Immature natural killer cell (primary cell): ENCODE results near the gene GUK1. TPM values are rescaled to one million over a fixed set of nuclear protein-coding genes. Genes with fewer than 3 reads are reported as not detected.
A peak's percentile ranks its signal among the peaks of the same experiment; 100 is the strongest.

Experiments
- DNase-seq, 3 donors: peaks; one replicate each; pipeline ENCODE4 v3.0.0; 2022; ENCODE audit warnings: mixed read lengths in 1 of 3
- H3K27ac Mint-ChIP-seq, 6 donors: one replicate each; pipeline ENCODE4 v1.8.0; 2020; ENCODE audit warnings: mixed read lengths in 6 of 6, mild to moderate bottlenecking in 5 of 6, inconsistent platforms in 4 of 6, moderate library complexity in 3 of 6
- H3K27me3 Mint-ChIP-seq, 3 donors: one replicate each; pipeline ENCODE4 v1.8.0; 2020 to 2021; ENCODE audit warnings: low read depth in 3 of 3, mild to moderate bottlenecking in 3 of 3, mixed read lengths in 3 of 3, moderate library complexity in 3 of 3, inconsistent platforms in 1 of 3
- H3K36me3 Mint-ChIP-seq, 3 donors: one replicate each; pipeline ENCODE4 v1.8.0; 2020; ENCODE audit warnings: mixed read lengths in 3 of 3, inconsistent platforms in 2 of 3, mild to moderate bottlenecking in 2 of 3
- H3K4me1 Mint-ChIP-seq, 2 donors: one replicate each; pipeline ENCODE4 v1.8.0; 2020; ENCODE audit warnings: inconsistent platforms in 2 of 2, mild to moderate bottlenecking in 2 of 2, mixed read lengths in 2 of 2, moderate library complexity in 1 of 2
- H3K4me3 Mint-ChIP-seq, 5 donors: one replicate each; pipeline ENCODE4 v1.8.0; 2020; ENCODE audit warnings: mild to moderate bottlenecking in 5 of 5, mixed read lengths in 5 of 5, inconsistent platforms in 3 of 5, moderate library complexity in 3 of 5
- H3K9me3 Mint-ChIP-seq, 6 donors: one replicate each; pipeline ENCODE4 v1.8.0; 2020; ENCODE audit warnings: mild to moderate bottlenecking in 6 of 6, mixed read lengths in 6 of 6, inconsistent platforms in 4 of 6, moderate library complexity in 3 of 6
- polyA plus RNA-seq, 3 donors: library from polyadenylated mRNA; unstranded; fragments of 300-500 nt; fragmentation: Illumina TruSeq; gene quantifications; one replicate each; pipeline ENCODE4 v1.2.3, GENCODE V29; 2021

Gene GUK1
- polyA plus RNA-seq, 3 donors from 2014 or later: 516 to 803 (median 763) TPM

DNA sequence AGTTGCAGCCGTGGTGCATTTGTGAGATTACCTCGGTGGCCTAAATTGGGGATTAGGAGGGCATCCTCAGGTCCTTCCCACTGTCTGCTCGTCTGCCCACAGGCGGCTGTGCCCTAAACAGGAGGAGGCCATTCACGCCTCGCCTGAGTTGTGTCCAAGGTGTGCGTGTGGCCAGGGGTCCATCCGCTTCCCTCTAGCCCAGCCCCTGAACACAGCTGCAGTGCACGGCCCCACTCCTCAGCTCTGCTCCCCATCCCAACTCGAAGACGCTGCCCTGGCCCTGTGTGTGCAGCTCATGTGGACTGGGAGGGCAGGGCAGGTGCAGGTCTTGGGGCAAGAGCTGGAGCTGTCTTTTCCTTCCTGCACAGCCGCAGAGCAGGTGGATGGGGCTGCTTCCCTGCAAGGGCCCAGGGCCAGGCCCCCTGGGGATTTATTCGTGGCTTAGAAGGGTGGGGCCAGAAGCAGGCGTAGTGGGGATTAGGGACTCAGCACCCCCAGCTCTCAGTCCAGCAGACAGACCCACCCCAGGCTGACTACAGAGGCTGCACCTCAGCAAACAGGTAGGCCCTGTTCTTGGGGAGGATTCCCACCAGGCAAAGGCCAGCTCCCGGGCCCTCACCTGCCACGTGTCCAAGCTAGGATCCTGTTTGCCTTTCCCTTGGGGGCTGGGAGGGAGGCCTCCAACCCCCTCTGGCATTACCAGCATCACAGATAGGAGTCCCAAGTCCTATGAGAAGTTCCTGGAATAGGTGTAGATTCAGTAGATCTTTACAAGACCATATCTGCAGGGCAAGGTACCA lies 4.3 kb downstream of the GUK1 start:
- no peaks in the 10 kb centered on the region for H3K36me3 Mint-ChIP-seq
- H3K27ac Mint-ChIP-seq: peak overlapping the region in 2 of 6 donors; percentile 43 to 96
- peak overlapping the region in 2 of 5 donors; percentile 57 to 59 for H3K4me3 Mint-ChIP-seq
- DNase-seq: no peak
- H3K4me1 Mint-ChIP-seq: peaks cover 35 to 42% of the 10 kb centered on the region in 2 donors
- no peaks in the 10 kb centered on the region for H3K9me3 Mint-ChIP-seq
- H3K27me3 Mint-ChIP-seq: peaks cover 10 to 20% (median 10%) of the 10 kb centered on the region in 3 donors

DNA sequence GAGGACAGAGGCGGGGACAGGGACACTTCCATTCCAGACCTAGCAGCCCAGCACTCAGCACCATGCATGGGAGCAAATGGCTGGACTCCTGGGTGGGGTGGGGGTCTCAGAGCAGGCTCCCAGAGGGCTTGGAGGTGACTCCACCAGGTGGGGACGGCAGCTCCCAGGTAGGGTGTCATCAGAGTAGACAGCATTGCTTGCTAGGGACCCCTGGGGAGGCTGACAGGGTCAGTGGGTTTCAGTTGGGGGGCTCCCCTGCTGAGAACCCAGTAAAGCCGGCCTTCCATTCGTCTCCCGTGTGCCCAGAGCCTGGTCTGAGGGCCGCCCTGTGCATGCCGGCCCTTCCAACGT lies 4.9 kb downstream of the GUK1 start:
- H3K4me3 Mint-ChIP-seq: no peak overlapping the region

DNA sequence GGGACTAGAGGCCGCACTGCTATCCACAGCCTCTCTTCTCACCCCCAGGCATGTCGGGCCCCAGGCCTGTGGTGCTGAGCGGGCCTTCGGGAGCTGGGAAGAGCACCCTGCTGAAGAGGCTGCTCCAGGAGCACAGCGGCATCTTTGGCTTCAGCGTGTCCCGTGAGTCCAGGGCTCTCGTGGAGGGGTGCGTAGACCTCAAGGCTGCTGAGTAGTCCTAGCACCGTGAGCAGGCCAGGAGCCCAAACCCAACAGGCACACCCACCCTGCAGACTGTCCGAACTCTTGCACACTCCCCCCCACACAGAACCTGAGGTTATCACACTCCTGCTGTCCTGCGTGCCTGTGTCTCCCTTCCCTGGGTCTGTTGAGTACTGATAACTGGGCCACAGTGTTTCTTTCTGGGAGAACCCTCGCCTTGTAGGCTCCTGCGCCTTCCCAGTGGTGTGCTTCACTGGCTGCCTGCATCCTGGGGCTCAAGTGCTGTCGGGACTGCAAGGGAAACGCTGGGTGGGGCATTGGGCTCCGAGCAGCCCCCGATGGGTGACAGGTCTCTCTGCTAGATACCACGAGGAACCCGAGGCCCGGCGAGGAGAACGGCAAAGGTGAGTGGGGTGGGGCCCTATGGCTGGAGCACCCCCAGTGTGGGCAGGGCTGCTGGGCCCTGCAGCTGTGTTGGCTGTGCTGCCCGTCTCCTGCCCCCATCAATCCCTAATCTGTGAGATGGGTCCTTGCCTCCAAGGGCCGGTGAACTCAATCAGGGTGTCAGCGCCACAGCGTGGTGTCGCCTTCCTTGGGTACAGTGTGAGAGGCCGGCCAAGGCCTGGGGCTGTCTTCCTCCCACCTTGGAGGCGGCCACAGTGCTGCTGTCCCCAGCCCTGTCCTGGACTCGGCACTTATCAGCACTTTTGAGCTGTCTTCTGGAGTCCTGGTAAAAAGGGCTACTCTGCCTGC lies 5.7 kb downstream of the GUK1 start:
- Mint-ChIP-seq H3K27ac (no peak overlapping the region), H3K27me3 (peaks cover 4 to 13% (median 5%) of the 10 kb centered on the region in 3 donors), H3K4me1 (peaks cover 29 to 37% of the 10 kb centered on the region in 2 donors), H3K9me3 (no peaks in the 10 kb centered on the region), H3K36me3 (no peaks in the 10 kb centered on the region), H3K4me3 (no peak overlapping the region)
- DNase-seq: no peak

More for the DNA sequence above, 4.9 kb downstream of the GUK1 start:
- Mint-ChIP-seq H3K27me3 (peaks cover 6 to 16% (median 7%) of the 10 kb centered on the region in 3 donors), H3K27ac (no peak overlapping the region), H3K36me3 (no peaks in the 10 kb centered on the region), H3K4me1 (peaks cover 29 to 38% of the 10 kb centered on the region in 2 donors), H3K9me3 (no peaks in the 10 kb centered on the region)
- DNase-seq: no peak

- no peak for DNase-seq
- no peak overlapping the region for H3K27ac Mint-ChIP-seq
These were observed 6.5 kb downstream of the GUK1 start for GRCh38 chr1:228146417-228147150.

GRCh38 chr1:228147151-228147693 lies 7.1 kb downstream of the GUK1 start:
- no peak overlapping the region for H3K4me3 Mint-ChIP-seq
- H3K36me3 Mint-ChIP-seq: no peaks in the 10 kb centered on the region
- peaks cover 0 to 18% (median 2%) of the 10 kb centered on the region in 3 donors for H3K27me3 Mint-ChIP-seq
- H3K4me1 Mint-ChIP-seq: peaks cover 21 to 23% of the 10 kb centered on the region in 2 donors
- DNase-seq: no peak
- H3K27ac Mint-ChIP-seq: no peak overlapping the region
- no peaks in the 10 kb centered on the region for H3K9me3 Mint-ChIP-seq

More at GRCh38 chr1:228146417-228147150, 6.5 kb downstream of the GUK1 start:
- no peaks in the 10 kb centered on the region for H3K36me3 Mint-ChIP-seq
- H3K9me3 Mint-ChIP-seq: no peaks in the 10 kb centered on the region
- peaks cover 21 to 30% of the 10 kb centered on the region in 2 donors for H3K4me1 Mint-ChIP-seq
- no peak overlapping the region for H3K4me3 Mint-ChIP-seq
- H3K27me3 Mint-ChIP-seq: peaks cover 0 to 17% (median 2%) of the 10 kb centered on the region in 3 donors

DNA sequence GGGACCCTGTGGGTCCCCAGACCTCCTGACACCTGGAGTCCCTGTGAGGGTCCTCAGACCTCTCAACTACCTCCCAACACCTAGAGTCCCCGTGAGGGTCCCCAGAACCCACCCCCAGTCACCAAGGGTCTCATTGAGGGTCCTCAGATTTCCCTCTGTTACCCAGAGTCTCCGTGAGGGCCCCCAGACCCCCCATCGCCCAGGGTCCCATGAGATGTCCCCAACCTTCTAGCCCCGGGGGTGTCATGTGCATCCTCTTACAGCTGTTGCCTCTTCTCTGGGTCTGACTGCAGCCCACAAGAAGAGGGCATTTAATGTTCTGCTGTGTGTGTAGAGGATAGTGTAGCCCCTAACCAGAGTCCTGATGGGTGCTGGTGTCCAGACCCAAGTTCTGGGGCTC lies 7.7 kb downstream of the GUK1 start:
- H3K4me1 Mint-ChIP-seq: peaks cover 16 to 18% of the 10 kb centered on the region in 2 donors
- H3K36me3 Mint-ChIP-seq: no peaks in the 10 kb centered on the region
- no peak for DNase-seq
- no peak overlapping the region for H3K4me3 Mint-ChIP-seq
- H3K9me3 Mint-ChIP-seq: no peaks in the 10 kb centered on the region
- H3K27ac Mint-ChIP-seq: no peak overlapping the region
- H3K27me3 Mint-ChIP-seq: peaks cover 0 to 14% (median 2%) of the 10 kb centered on the region in 3 donors

GRCh38 chr1:228148196-228148861 lies 8.2 kb downstream of the GUK1 start:
- Mint-ChIP-seq H3K36me3 (no peaks in the 10 kb centered on the region), H3K9me3 (no peaks in the 10 kb centered on the region), H3K27me3 (peaks cover 0 to 12% (median 2%) of the 10 kb centered on the region in 3 donors), H3K4me3 (no peak overlapping the region), H3K4me1 (peaks cover 10 to 12% of the 10 kb centered on the region in 2 donors), H3K27ac (no peak overlapping the region)
- no peak for DNase-seq

GRCh38 chr1:228148935-228149405 lies 8.9 kb downstream of the GUK1 start:
- H3K36me3 Mint-ChIP-seq: no peaks in the 10 kb centered on the region
- peaks cover 4 to 6% of the 10 kb centered on the region in 2 donors for H3K4me1 Mint-ChIP-seq
- H3K27me3 Mint-ChIP-seq: peaks cover 0 to 12% (median 2%) of the 10 kb centered on the region in 3 donors
- no peak for DNase-seq
- H3K27ac Mint-ChIP-seq: no peak overlapping the region
- H3K4me3 Mint-ChIP-seq: no peak overlapping the region
- H3K9me3 Mint-ChIP-seq: no peaks in the 10 kb centered on the region

DNA sequence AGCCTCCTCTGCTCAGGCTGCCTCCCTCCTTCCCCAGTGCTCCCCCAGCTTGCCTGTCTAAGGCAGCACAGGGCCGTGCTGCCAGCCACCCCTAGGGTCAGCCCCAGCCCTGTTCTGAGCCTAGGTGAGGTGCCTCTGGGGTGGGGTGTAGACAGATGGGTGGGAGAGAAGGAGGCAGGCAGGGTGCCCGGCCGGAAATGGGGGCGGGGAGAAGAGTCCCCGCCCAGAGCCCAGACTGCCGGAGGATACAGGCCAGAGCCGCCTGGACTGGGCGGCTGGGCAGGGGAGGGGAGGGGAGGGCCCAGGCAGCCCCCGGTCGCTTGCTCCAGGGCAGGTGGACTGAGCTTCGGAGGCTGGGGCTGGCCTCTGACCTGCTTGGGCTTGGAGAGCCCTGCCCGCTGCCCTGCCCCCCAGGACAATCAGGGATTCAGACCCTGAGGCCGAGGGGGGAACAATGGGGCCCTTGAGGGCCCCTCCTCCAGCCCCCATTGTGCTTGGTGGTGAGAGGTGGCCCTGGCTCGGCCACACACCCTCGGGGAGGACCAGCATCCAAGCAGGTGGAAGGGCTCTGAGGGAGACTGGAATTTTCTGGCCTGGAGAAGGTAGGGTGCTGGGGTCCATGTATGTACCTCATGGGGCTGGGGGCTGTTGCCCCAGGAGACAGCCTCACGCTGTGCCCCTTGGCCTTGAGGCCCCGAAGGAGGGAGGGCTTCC lies 9.5 kb downstream of the GUK1 start, which contains the start of gene GJC2:
Gene GJC2, plus strand, starts transcription at position 525 of the 714 bp plus-strand sequence. CDS start 7,829 bp downstream, outside the sequence.
- Mint-ChIP-seq H3K4me3 (no peak within 1 kb of the TSS), H3K27ac (no peak within 1 kb of the TSS), H3K4me1 (peaks cover 0 to 3% of the 10 kb centered on the region in 2 donors), H3K9me3 (no peaks in the 10 kb centered on the region), H3K27me3 (peaks cover 0 to 12% (median 2%) of the 10 kb centered on the region in 3 donors), H3K36me3 (no peaks in the 10 kb centered on the region)
- no peak for DNase-seq

DNA sequence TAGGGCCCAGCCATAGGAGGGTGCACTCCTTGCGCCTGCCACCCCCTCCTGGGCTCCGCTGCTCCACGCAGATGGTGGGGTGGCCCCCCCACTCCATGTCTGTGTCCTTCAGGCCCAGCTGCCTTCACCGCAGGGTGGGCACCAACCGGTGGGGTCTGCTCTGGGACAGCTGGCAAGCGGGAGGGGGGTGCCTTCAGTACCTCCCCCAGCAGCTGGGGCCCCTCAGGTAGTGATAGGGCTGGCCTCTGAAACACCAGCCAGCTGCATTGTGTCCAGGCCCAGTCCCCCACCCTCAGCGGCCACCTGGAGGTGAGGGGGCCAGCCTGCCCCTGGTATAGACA lies 10.0 kb downstream of the GUK1 start:
- DNase-seq: no peak
- Mint-ChIP-seq H3K4me1 (no peaks in the 10 kb centered on the region), H3K27me3 (peaks cover 0 to 12% (median 2%) of the 10 kb centered on the region in 3 donors), H3K4me3 (no peak overlapping the region), H3K9me3 (no peaks in the 10 kb centered on the region), H3K36me3 (no peaks in the 10 kb centered on the region), H3K27ac (no peak overlapping the region)

GRCh38 chr1:228150461-228151179 lies 10.5 kb downstream of the GUK1 start:
- H3K27me3 Mint-ChIP-seq: peaks cover 0 to 12% (median 2%) of the 10 kb centered on the region in 3 donors
- no peaks in the 10 kb centered on the region for H3K9me3 Mint-ChIP-seq
- H3K36me3 Mint-ChIP-seq: no peaks in the 10 kb centered on the region
- H3K4me1 Mint-ChIP-seq: no peaks in the 10 kb centered on the region
- no peak overlapping the region for H3K27ac Mint-ChIP-seq
- no peak overlapping the region for H3K4me3 Mint-ChIP-seq
- no peak for DNase-seq
